Mesenchymal stem cell (in vitro differentiated cells and primary cell): ENCODE data around the gene NR4A1.

Experiments
- DNase-seq: peaks from one replicate; pipeline ENCODE4 v3.0.0-alpha.2; 2013
- H2AFZ ChIP-seq: one replicate; pipeline ENCODE4 v1.6.1; 2013; ENCODE audit warnings: low read depth, mild to moderate bottlenecking, control low read depth, inconsistent platforms, low read length, moderate library complexity
- H2AK5ac ChIP-seq: 2 replicates; pipeline ENCODE4 v1.6.1; 2013; ENCODE audit warnings: low read length, moderate library complexity, mild to moderate bottlenecking, inconsistent platforms; ENCODE audit not compliant: severe bottlenecking
- H2BK120ac ChIP-seq: one replicate; pipeline ENCODE4 v1.6.1; 2013; ENCODE audit warnings: low read depth, mild to moderate bottlenecking, inconsistent platforms, low read length, moderate library complexity
- H2BK12ac ChIP-seq, 2 experiments: one replicate each; pipeline ENCODE4 v1.6.1; 2013; ENCODE audit warnings: inconsistent platforms in 2 of 2, low read length in 2 of 2, mild to moderate bottlenecking in 2 of 2, moderate library complexity in 2 of 2, control low read depth in 1 of 2
- H2BK15ac ChIP-seq: one replicate; pipeline ENCODE4 v1.6.1; 2013; ENCODE audit warnings: mild to moderate bottlenecking, low read depth, inconsistent platforms; ENCODE audit not compliant: poor library complexity, severe bottlenecking
- H2BK5ac ChIP-seq: 2 replicates; pipeline ENCODE4 v1.6.1; 2013; ENCODE audit warnings: low read depth, mild to moderate bottlenecking, low read length, control low read depth, inconsistent platforms; ENCODE audit not compliant: poor library complexity, severe bottlenecking
- H3K14ac ChIP-seq, 2 experiments: one replicate each; pipeline ENCODE4 v1.6.1; 2013; ENCODE audit warnings: inconsistent platforms in 2 of 2, low read length in 2 of 2, control low read depth in 1 of 2, mild to moderate bottlenecking in 1 of 2, moderate library complexity in 1 of 2
- H3K18ac ChIP-seq, 2 experiments: one replicate each; pipeline ENCODE4 v1.6.1; 2013; ENCODE audit warnings: inconsistent platforms in 2 of 2, low read length in 2 of 2, control low read depth in 1 of 2, low read depth in 1 of 2, mild to moderate bottlenecking in 1 of 2
- H3K23ac ChIP-seq, 2 experiments: one replicate each; pipeline ENCODE4 v1.6.1; 2013; ENCODE audit warnings: inconsistent platforms in 2 of 2, low read length in 2 of 2, mild to moderate bottlenecking in 2 of 2, moderate library complexity in 2 of 2, control low read depth in 1 of 2
- H3K27ac ChIP-seq: 2 replicates; pipeline ENCODE4 v1.5.1; 2013; ENCODE audit warnings: mild to moderate bottlenecking, moderate library complexity, low read length, control low read depth, inconsistent platforms; ENCODE audit not compliant: poor library complexity, severe bottlenecking
- H3K27me3 ChIP-seq, 2 experiments: 2 replicates each; pipeline versions ENCODE4 v1.6.1 to v1.7.0; 2013; ENCODE audit warnings: low read length in 2 of 2, mild to moderate bottlenecking in 2 of 2, moderate library complexity in 2 of 2, control low read depth in 1 of 2, inconsistent platforms in 1 of 2; ENCODE audit not compliant: control insufficient read depth in 1 of 2, insufficient read depth in 1 of 2
- H3K36me3 ChIP-seq, 2 experiments: 2 replicates each; pipeline versions ENCODE4 v1.6.1 to v1.7.0; 2013; ENCODE audit warnings: low read length in 2 of 2, control low read depth in 1 of 2, inconsistent platforms in 1 of 2, low read depth in 1 of 2, mild to moderate bottlenecking in 1 of 2; ENCODE audit not compliant: insufficient read depth in 2 of 2, control insufficient read depth in 1 of 2
- H3K4ac ChIP-seq, 2 experiments: one replicate each; pipeline ENCODE4 v1.6.1; 2013; ENCODE audit warnings: inconsistent platforms in 2 of 2, low read length in 2 of 2, mild to moderate bottlenecking in 2 of 2, moderate library complexity in 2 of 2, control low read depth in 1 of 2, low read depth in 1 of 2
- H3K4me1 ChIP-seq: 2 replicates; pipeline ENCODE4 v1.6.1; 2013; ENCODE audit warnings: low read depth, low read length, control low read depth; ENCODE audit not compliant: control insufficient read depth, insufficient read depth
- H3K4me2 ChIP-seq: 2 replicates; pipeline ENCODE4 v1.6.1; 2013; ENCODE audit warnings: low read length, mild to moderate bottlenecking, inconsistent platforms; ENCODE audit not compliant: poor library complexity, severe bottlenecking
- H3K4me3 ChIP-seq, 2 experiments: 2 replicates each; pipeline versions ENCODE4 v1.5.1 to v1.7.0; 2013; ENCODE audit warnings: low read length in 2 of 2, mild to moderate bottlenecking in 2 of 2, control low read depth in 1 of 2, low read depth in 1 of 2; ENCODE audit not compliant: insufficient read depth in 1 of 2
- H3K79me1 ChIP-seq: replicated peaks from 2 replicates; pipeline ENCODE4 v1.6.1; 2013; ENCODE audit warnings: mild to moderate bottlenecking, control low read depth, low read length, inconsistent platforms; ENCODE audit not compliant: poor library complexity, severe bottlenecking
- H3K9ac ChIP-seq: 2 replicates; pipeline ENCODE4 v1.7.0; 2013; ENCODE audit warnings: mild to moderate bottlenecking, low read length, moderate library complexity
- H3K9me3 ChIP-seq: 2 replicates; pipeline ENCODE4 v1.7.0; 2013; ENCODE audit warnings: mild to moderate bottlenecking, low read length; ENCODE audit not compliant: control insufficient read depth
- H4K8ac ChIP-seq: one replicate; pipeline ENCODE4 v1.6.1; 2013; ENCODE audit warnings: inconsistent platforms, mild to moderate bottlenecking, low read length, moderate library complexity
- H4K91ac ChIP-seq: one replicate; pipeline ENCODE4 v1.6.1; 2013; ENCODE audit warnings: mild to moderate bottlenecking, low read length, inconsistent platforms
- WGBS: methylation state at CpG from one replicate; pipeline ENCODE4 v1.1.7; 2013; ENCODE audit warnings: mixed read lengths; 5-methylcytosine and 5-hydroxymethylcytosine counted together

The NR4A1 gene

GRCh38 chr12:52082988-52083637, 31.9 kb downstream of the NR4A1 start:
- no peak overlapping the region for H3K18ac ChIP-seq
- 47% methylated on average over 11 of the region's 11 CpGs for WGBS
- H3K4me3 ChIP-seq = no peak overlapping the region
- peaks cover 26% of the 10 kb centered on the region for H3K79me1 ChIP-seq
- H4K91ac ChIP-seq = peak overlapping the region; percentile 55
- H3K4me1 ChIP-seq = peaks cover 22% of the 10 kb centered on the region
- no peak overlapping the region for H3K14ac ChIP-seq
- H3K27me3 ChIP-seq = peaks cover 8 to 33% of the 10 kb centered on the region in 2 experiments
- H2BK5ac ChIP-seq = no peak overlapping the region
- peak; percentile 68 for DNase-seq
- H2BK12ac ChIP-seq = peak overlapping the region in 1 of 2 experiments; percentile 7
- H3K9ac ChIP-seq = no peak overlapping the region
- H3K36me3 ChIP-seq = peaks cover 11 to 26% of the 10 kb centered on the region in 2 experiments
- peak overlapping the region in 1 of 2 experiments; percentile 17 for H3K4ac ChIP-seq
- H3K4me2 ChIP-seq = no peak overlapping the region
- H2AFZ ChIP-seq = no peak overlapping the region
- no peak overlapping the region for H2BK120ac ChIP-seq
- H2BK15ac ChIP-seq = no peak overlapping the region
- H4K8ac ChIP-seq = peak overlapping the region; percentile 16
- no peak overlapping the region for H2AK5ac ChIP-seq
- H3K27ac ChIP-seq = no peak overlapping the region
- H3K23ac ChIP-seq = peak overlapping the region in 1 of 2 experiments; percentile 16
- no peaks in the 10 kb centered on the region for H3K9me3 ChIP-seq

- Histone ChIP-seq H3K14ac (no peak overlapping the region), H3K9ac (no peak overlapping the region), H4K91ac (no peak overlapping the region), H2AFZ (no peak overlapping the region), H4K8ac (no peak overlapping the region), H3K4me2 (no peak overlapping the region), H2BK5ac (no peak overlapping the region), H3K79me1 (peaks cover 21% of the 10 kb centered on the region), H3K4ac (no peak overlapping the region), H3K27me3 (peaks cover 13 to 38% of the 10 kb centered on the region in 2 experiments), H3K9me3 (no peaks in the 10 kb centered on the region), H2BK15ac (no peak overlapping the region), H2AK5ac (no peak overlapping the region), H2BK120ac (no peak overlapping the region), H2BK12ac (no peak overlapping the region), H3K18ac (no peak overlapping the region), H3K4me1 (peaks cover 22% of the 10 kb centered on the region), H3K4me3 (no peak overlapping the region), H3K23ac (no peak overlapping the region), H3K36me3 (peaks cover 6 to 21% of the 10 kb centered on the region in 2 experiments), H3K27ac (no peak overlapping the region)
- DNase-seq = no peak
- no CpG with 5 or more reads among the region's 2 CpGs for WGBS
These were observed 32.4 kb downstream of the NR4A1 start for GRCh38 chr12:52083638-52083996.

GRCh38 chr12:52084491-52085231, 33.4 kb downstream of the NR4A1 start:
- WGBS = 88% methylated on average over 9 of the region's 9 CpGs

GRCh38 chr12:52085682-52086180, 34.5 kb downstream of the NR4A1 start:
- no peak overlapping the region for H3K4ac ChIP-seq
- peaks cover 21% of the 10 kb centered on the region for H3K4me1 ChIP-seq
- no peak overlapping the region for H3K14ac ChIP-seq
- 87% methylated on average over 6 of the region's 6 CpGs for WGBS
- H3K27me3 ChIP-seq = peaks cover 20 to 58% of the 10 kb centered on the region in 2 experiments
- no peaks in the 10 kb centered on the region for H3K36me3 ChIP-seq
- H3K27ac ChIP-seq = no peak overlapping the region
- H2BK12ac ChIP-seq = no peak overlapping the region
- no peak overlapping the region for H2BK15ac ChIP-seq
- no peaks in the 10 kb centered on the region for H3K9me3 ChIP-seq
- no peak overlapping the region for H2AK5ac ChIP-seq
- H2BK5ac ChIP-seq = no peak overlapping the region
- H3K79me1 ChIP-seq = peaks cover 2% of the 10 kb centered on the region
- H3K4me3 ChIP-seq = no peak overlapping the region
- no peak overlapping the region for H3K23ac ChIP-seq
- H4K91ac ChIP-seq = no peak overlapping the region
- H3K18ac ChIP-seq = no peak overlapping the region
- no peak overlapping the region for H3K9ac ChIP-seq
- no peak for DNase-seq
- H3K4me2 ChIP-seq = no peak overlapping the region
- no peak overlapping the region for H4K8ac ChIP-seq
- H2AFZ ChIP-seq = no peak overlapping the region
- H2BK120ac ChIP-seq = no peak overlapping the region

More at GRCh38 chr12:52084491-52085231, 33.4 kb downstream of the NR4A1 start:
- H3K14ac ChIP-seq = no peak overlapping the region
- peak overlapping the region; percentile 19 for H3K9ac ChIP-seq
- H3K4me1 ChIP-seq = peaks cover 22% of the 10 kb centered on the region
- no peak overlapping the region for H3K18ac ChIP-seq
- H2AK5ac ChIP-seq = no peak overlapping the region
- no peak overlapping the region for H4K91ac ChIP-seq
- no peak overlapping the region for H2BK5ac ChIP-seq
- no peak overlapping the region for H3K4me3 ChIP-seq
- DNase-seq = no peak
- H3K36me3 ChIP-seq = peaks cover 0 to 10% of the 10 kb centered on the region in 2 experiments
- no peak overlapping the region for H2BK12ac ChIP-seq
- H3K79me1 ChIP-seq = peaks cover 12% of the 10 kb centered on the region
- no peak overlapping the region for H4K8ac ChIP-seq
- H2AFZ ChIP-seq = no peak overlapping the region
- no peak overlapping the region for H3K4ac ChIP-seq
- H3K4me2 ChIP-seq = no peak overlapping the region
- H2BK120ac ChIP-seq = no peak overlapping the region
- no peak overlapping the region for H2BK15ac ChIP-seq
- H3K27ac ChIP-seq = no peak overlapping the region
- peaks cover 14 to 48% of the 10 kb centered on the region in 2 experiments for H3K27me3 ChIP-seq
- no peaks in the 10 kb centered on the region for H3K9me3 ChIP-seq
- no peak overlapping the region for H3K23ac ChIP-seq
